Measurements from ENCODE around the gene NR2F2.
"Not testable (repeated sequence)": the region's sequence is repeated elsewhere in the genome, so short reads cannot be mapped to it uniquely, and the experiment has no call there.

The NR2F2 gene

DNA sequence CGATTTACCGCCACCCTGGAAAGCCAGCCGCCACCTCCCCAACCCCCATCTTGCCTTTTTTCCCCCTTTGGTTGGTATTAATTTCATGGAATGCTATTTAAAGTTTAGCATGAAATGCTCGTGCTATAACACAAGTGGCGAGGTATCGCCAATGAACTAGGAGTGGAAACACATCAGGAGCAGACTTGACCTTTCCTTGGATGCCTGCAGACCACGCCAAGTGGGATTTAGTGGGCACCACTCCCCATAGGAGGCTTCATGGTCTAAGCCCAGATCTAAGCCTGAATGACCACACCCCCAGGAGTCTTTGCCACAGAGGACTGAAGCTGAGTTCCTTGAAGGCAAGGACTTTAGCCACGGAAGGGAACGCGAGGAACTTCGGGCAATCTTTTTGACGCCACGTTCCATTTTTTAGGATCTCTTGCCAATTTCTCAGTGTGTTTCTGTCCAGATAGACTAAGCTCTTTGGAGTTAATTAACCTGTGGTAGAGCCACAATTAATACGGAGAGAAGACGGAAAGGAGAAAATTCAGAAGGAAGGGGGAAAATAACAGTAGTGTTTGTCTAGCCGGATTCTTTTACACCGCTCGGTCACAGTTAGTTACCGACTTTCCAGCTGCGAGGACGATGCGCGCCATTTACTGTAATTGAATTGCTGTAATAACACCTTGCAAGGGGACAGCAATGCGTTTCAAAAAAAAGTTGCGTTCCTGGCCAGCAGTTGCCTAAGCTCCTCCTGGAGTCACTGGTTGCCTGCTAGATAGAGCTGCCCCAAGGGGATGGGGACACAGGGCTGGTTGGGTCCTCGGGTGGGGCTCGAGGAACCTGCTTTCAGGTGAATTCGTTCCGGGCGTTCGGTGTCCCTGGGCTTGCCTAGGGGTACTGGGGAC, 37.1 kb downstream of the NR2F2 start:
- DNase-seq (ENCODE audit: low read depth in 2 of 2) = no peak

DNA sequence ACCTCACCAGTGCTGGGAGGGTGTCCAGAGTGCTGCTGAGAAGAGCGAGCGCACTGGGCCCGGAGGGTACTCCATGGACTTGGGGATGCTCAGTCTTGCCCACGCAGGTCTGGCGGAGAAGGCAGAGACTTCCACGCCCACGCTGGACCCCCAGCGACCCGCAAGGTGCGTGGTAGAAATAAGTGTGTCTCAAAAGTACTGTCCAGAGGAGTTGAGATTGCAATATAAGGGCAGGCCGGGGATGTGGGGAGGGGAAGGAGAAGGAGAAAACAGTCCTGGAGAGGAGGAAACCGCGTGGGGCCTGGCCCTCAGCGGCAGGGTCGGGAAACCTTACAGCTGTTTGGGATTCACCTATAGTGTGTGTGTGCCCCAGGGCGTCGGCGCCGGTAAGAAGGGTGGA, 38.9 kb downstream of the NR2F2 start:
- DNase-seq (ENCODE audit: low read depth in 2 of 2) = no peak

DNA sequence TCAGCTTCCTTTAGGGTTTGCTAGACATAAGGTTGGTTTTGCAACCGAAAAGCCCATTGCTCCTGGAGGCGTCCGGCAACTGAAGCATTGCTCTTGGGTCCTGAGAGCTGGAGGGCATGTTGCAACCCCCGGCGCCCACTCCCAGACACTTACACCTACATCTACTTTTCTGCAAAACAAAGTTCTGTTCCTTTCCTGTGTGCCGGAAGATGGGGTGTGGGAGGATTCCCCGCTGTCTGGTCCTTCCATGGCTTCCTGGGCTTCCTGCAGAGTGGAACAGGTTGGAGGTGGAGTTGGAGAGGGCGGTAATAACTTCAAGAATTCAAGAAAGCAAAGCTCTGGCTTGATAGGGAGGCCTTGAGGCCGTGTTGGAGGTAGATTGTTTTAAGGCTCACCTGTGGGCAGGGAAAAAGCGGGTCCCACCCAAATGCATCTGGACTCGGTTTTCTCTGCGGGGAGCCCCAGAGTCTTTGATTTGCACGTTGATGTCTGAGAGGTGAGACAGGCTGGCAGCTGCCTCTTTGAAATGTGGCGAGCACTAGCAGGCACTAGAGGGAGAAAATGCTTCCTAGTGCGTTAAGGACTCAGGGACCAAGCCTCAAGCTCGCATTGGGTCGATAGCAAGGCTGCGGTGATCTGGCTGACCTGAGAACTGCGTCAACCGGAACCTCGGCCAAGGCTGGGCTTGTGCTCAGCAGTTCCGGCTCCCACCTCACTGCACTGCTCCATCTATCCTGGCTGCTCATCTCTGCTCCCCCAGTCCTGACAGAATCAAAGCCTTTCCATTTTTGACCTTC, 39.5 kb downstream of the NR2F2 start:
- DNase-seq (ENCODE audit: low read depth in 2 of 2) = no peak

DNA sequence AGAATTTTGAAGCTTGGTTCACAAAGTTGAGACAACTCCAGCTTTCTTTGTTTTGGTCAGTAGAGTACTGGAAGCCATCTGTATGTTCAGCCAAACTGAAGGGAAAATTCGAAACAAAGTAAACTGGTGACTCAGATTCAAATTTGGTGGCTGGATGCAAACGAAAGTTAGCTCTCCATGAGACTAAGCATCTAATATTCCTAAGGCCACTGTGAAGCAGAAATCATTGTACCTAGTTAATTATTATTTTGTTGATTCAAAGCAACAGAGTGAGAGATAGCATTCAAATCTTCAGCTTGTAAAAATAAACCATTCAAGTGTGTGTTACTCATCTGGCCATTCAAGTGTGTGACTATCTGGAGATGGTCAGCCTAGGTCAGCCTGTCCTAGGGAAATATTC, 42.1 kb downstream of the NR2F2 start:
- DNase-seq (ENCODE audit: low read depth in 2 of 2) = no peak

DNA sequence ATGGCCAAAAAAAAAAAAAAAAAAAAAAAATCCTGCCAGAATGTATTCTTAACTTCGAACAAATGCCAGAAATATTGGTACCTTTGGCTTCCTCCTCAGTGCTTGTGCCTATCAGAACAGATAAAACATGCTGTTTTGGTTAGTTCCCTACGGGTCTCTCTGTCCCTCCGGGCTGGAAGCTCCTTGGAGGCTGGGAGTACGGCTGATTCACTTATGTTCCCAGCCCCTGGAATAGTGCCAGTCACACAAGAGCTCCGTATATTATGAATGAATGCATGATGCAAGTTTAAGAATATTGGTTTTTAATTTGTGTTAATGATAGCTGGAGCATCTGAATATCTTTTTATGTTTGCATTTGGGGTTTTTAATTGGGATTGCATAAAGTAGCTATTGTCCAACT, 44.0 kb downstream of the NR2F2 start:
- no peak for DNase-seq (ENCODE audit: low read depth in 2 of 2)

DNA sequence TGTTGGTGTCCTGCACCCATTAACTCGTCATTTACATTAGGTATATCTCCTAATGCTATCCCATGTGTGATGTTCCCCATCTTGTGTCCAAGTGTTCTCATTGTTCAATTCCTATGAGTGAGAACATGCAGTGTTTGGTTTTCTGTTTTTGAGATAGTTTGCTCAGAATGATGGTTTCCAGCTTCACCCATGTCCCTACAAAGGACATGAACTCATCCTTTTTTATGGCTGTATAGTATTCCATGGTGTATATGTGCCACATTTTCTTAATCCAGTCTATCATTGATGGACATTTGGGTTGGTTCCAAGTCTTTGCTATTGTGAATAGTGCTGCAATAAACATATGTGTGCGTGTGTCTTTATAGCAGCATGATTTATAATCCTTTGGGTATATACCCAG, 49.1 kb downstream of the NR2F2 start:
- DNase-seq (ENCODE audit: low read depth in 2 of 2) = not testable (repeated sequence)

DNA sequence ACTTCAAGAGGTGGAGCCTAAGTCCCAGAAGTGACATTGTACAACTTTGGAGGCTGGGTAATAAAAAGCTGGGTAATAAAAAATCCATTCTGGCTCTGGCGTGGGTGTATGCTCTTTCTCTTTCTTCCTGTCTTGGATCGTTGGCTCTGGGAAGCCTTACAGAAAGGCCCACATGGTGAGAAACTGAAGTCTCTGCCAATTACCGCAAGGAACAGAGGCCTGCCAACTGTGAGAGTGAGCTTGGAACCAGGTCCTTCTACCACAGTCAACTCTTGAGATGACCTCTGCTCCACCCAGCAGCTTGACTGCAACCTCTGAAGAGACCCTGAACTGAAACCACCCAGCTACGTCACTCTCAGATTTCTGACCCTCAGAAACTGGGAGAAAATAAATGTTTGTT, 51.0 kb downstream of the NR2F2 start:
- no peak for DNase-seq (ENCODE audit: low read depth in 2 of 2)

DNA sequence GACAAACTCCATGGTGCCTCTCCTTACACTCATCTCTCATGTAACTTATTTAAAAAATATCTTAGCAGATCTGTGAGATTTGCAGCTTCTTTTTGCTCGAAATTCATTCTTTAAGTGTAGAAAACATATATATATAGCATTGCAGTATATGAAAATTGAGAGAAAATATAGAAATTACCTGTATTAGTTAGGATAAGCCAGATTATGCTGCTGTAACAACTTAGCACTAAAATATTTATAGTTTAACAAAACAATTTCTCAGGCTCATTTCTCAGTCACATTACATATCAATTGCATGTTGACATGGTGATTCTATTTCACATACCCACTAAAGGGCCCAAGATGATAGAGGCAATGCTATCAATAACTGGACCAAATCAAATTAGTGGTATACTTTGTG, 54.7 kb downstream of the NR2F2 start:
- DNase-seq (ENCODE audit: low read depth in 2 of 2) = no peak

DNA sequence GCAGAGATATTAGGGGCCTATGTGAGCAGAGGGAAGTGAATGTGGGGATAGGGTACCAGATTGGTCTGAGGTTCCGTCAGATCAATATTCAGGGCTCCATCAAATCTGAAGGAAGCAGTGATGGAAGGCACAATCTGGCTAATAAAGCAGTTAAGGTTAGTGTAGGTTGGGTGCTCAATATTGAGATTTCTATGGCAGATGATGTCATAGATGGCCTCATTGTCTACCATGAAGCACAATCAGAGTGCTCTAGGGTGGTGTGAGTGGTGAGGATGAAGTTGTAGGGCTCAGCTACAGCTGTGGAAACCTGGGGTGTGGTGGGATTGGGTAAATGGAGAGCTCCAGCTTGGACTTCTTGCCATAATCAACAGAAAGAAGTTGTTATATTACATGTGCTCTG, 58.2 kb downstream of the NR2F2 start:
- no peak for DNase-seq (ENCODE audit: low read depth in 2 of 2)
